Brain microvascular endothelial cell (primary cell): ENCODE results near the gene YLPM1.

Experiments used
- DNase-seq: peaks from one replicate; pipeline ENCODE4 v3.0.0-alpha.2; 2020
- H3K27ac ChIP-seq: fragments of 250-450 bp; sonication (Bioruptor Pico); 2 replicates; pipeline ENCODE4 v1.5.1; 2020; ENCODE audit warnings: mild to moderate bottlenecking, moderate library complexity
- H3K27me3 ChIP-seq: fragments of 250-450 bp; sonication (Bioruptor Pico); replicated peaks from 2 replicates; pipeline ENCODE4 v1.5.1; 2020; ENCODE audit warnings: mild to moderate bottlenecking
- H3K36me3 ChIP-seq: fragments of 250-450 bp; sonication (Bioruptor Pico); replicated peaks from 2 replicates; pipeline ENCODE4 v1.5.1; 2020; ENCODE audit warnings: mild to moderate bottlenecking
- H3K4me3 ChIP-seq: 2 replicates; pipeline ENCODE4 v1.5.1; 2011; ENCODE audit warnings: low read depth, mild to moderate bottlenecking, control low read depth, low read length, moderate library complexity
- CTCF ChIP-seq: IDR thresholded peaks from 2 replicates; pipeline ENCODE4 v1.5.1; 2011; ENCODE audit warnings: low read depth, mild to moderate bottlenecking, moderate library complexity, low read length, control low read depth, inconsistent platforms; ENCODE audit errors: missing control alignments
- in situ Hi-C: cut with HindIII; loops from 2 replicates; pipeline ENCODE4 v1.10.0; 2017; ENCODE audit warnings: low sequenced_read_pairs, low pct_ligation_motif_present

YLPM1 gene

GRCh38 chr14:74733221-74733620 is 29.9 kb upstream of the YLPM1 start:
- DNase-seq: no peak
- H3K36me3 ChIP-seq: peaks cover 15% of the 10 kb centered on the region
- H3K4me3 ChIP-seq: no peak overlapping the region
- H3K27ac ChIP-seq: no peak overlapping the region
- in situ Hi-C loops: no loop called here
- TF ChIP-seq CTCF: no peak
- no peaks in the 10 kb centered on the region for H3K27me3 ChIP-seq

GRCh38 chr14:74735125-74735524 is 28.0 kb upstream of the YLPM1 start:
- Histone ChIP-seq H3K36me3 (peaks cover 15% of the 10 kb centered on the region), H3K4me3 (no peak overlapping the region), H3K27ac (no peak overlapping the region), H3K27me3 (no peaks in the 10 kb centered on the region)
- in situ Hi-C loops: no loop called here
- DNase-seq: no peak
- TF ChIP-seq CTCF: no peak

- in situ Hi-C loops: no loop called here
- H3K4me3 ChIP-seq: no peak overlapping the region
- H3K27me3 ChIP-seq: no peaks in the 10 kb centered on the region
- peak; percentile 12 for DNase-seq
- no peak for TF ChIP-seq CTCF
- peaks cover 10% of the 10 kb centered on the region for H3K36me3 ChIP-seq
- H3K27ac ChIP-seq: no peak overlapping the region
These were observed 25.3 kb upstream of the YLPM1 start for GRCh38 chr14:74737753-74738325.

- H3K27ac ChIP-seq: no peak overlapping the region
- no peaks in the 10 kb centered on the region for H3K27me3 ChIP-seq
- no peak for TF ChIP-seq CTCF
- in situ Hi-C loops: no loop called here
- no peak for DNase-seq
- H3K4me3 ChIP-seq: no peak overlapping the region
- peaks cover 5% of the 10 kb centered on the region for H3K36me3 ChIP-seq
These were observed 23.7 kb upstream of the YLPM1 start for GRCh38 chr14:74739293-74740030.

- in situ Hi-C loops: no loop called here
- no peak for DNase-seq
These were observed 15.9 kb upstream of the YLPM1 start for GRCh38 chr14:74747237-74747636.

More at GRCh38 chr14:74747237-74747636, 15.9 kb upstream of the YLPM1 start:
- no peak for TF ChIP-seq CTCF
- H3K27ac ChIP-seq: no peak overlapping the region
- H3K4me3 ChIP-seq: no peak overlapping the region
- H3K36me3 ChIP-seq: no peaks in the 10 kb centered on the region
- H3K27me3 ChIP-seq: no peaks in the 10 kb centered on the region
